ENCODE results near the gene CACNG1.

GRCh38 chr17:66995944-66996343, 48.4 kb upstream of the CACNG1 start:
- no peak for TF ChIP-seq CTCF (IDR thresholded peaks at IDR 0.05; ENCODE audit: low read length)
- no peak for TF ChIP-seq EZH2phosphoT487 (IDR thresholded peaks at IDR 0.05; ENCODE audit: low read length)
- TF ChIP-seq EZH2 (optimal IDR thresholded peaks at IDR 0.05; ENCODE audit: low read depth, low read length) = no peak

Measured in MM.1S (cell line).